ENCODE data around the gene PEPD. TPM values are rescaled to one million over a fixed set of nuclear protein-coding genes. Genes with fewer than 3 reads are reported as not detected.

The PEPD gene
- total and polyA plus RNA-seq, 10 of the 15 experiments (the other 5 are each of a cell fraction or from before 2014, with no cell fraction given) = 1.4 to 52.0 (median 20.2) TPM

DNA sequence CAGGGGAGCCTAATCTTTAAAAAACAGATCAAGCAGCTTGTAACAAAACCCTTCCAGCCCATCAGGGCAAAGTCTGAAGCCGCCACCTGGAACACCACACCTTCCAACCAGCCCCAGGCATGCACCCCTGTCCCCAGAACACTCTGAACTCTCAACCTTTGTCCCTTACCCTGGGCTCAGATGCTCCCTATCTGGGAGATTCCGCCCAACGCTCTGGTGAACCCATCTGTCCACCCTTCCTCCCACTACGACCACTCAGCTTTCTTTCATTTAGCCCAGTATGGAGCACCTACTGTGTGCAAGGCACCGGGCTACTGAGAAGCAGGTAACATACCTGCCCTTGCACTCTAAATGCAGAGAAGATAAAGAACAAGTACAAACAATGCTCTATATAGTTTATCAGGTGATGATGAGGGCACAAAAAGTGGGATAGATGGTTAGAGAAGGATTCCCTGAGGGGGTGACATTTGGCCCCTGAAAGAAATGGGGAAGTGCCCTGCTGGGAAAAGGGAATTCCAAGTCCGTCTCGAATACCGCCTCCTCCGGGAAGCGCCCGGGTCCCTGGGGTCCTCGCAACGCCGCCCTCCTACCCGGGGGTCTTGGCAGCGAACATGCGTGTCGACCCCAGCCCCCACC lies 629 bp downstream of the PEPD start:
- Histone ChIP-seq H3K27ac (ENCODE audit: control insufficient read depth, insufficient read depth) (no peak overlapping the region), H3K4me2 (ENCODE audit: control insufficient read depth, insufficient read depth) (peak overlapping the region; percentile 90), H4K20me1 (ENCODE audit: control insufficient read depth, insufficient read depth) (no peaks in the 10 kb centered on the region), H3K4me1 (ENCODE audit: control insufficient read depth, insufficient read depth, low read length) (peaks cover 5% of the 10 kb centered on the region), H3K4me3 (peak overlapping the region; percentile 90), H3K36me3 (ENCODE audit: control insufficient read depth in 2 of 2, insufficient read depth in 2 of 2, low read length in 1 of 2) (no peaks in the 10 kb centered on the region), H2AFZ (ENCODE audit: control insufficient read depth, low read depth, low read length) (peak overlapping the region; percentile 85), H3K9me3 (replicated peaks; ENCODE audit: control insufficient read depth, insufficient read depth, low read length) (no peaks in the 10 kb centered on the region), H3K9ac (ENCODE audit: control insufficient read depth, insufficient read depth, low read length) (peak overlapping the region; percentile 72), H3K79me2 (ENCODE audit: control insufficient read depth, insufficient read depth, low read length) (no peaks in the 10 kb centered on the region), H3K27me3 (replicated peaks in 1 of 2; ENCODE audit: control insufficient read depth in 2 of 2, insufficient read depth in 2 of 2, low read length in 1 of 2) (no peaks in the 10 kb centered on the region; a peak in 1 of 4 replicates)
- ChIA-PET CTCF (no interaction called here), POLR2A (no interaction called here), RAD21 (ENCODE audit: unreplicated experiment) (no interaction called here), SMC1A (ENCODE audit: uncharacterized antibody, unreplicated experiment) (no interaction called here)
- FAIRE-seq = peak; percentile 23
- ATAC-seq = no peak
- TF ChIP-seq SREBF2 (IDR thresholded peaks at IDR 0.05; ENCODE audit: low read length) (no peak), POLR2A (IDR thresholded peaks at IDR 0.05; ENCODE audit: low read depth, low read length) (no peak)
- intact Hi-C loops (cut with micrococcal nuclease; ENCODE audit: unreplicated experiment) (no loop called here), in situ Hi-C loops (cut with MboI) (no loop called here)
- no TSS peak for BruUV-seq (replicated peaks)
- WGBS (ENCODE audit: insufficient coverage, insufficient replicate concordance, low lambda C conversion rate, missing lambda C conversion rate) = 15% methylated on average over 18 of the region's 18 CpGs
- no peak for DNase-seq (ENCODE audit: low read depth, low spot score)

DNA sequence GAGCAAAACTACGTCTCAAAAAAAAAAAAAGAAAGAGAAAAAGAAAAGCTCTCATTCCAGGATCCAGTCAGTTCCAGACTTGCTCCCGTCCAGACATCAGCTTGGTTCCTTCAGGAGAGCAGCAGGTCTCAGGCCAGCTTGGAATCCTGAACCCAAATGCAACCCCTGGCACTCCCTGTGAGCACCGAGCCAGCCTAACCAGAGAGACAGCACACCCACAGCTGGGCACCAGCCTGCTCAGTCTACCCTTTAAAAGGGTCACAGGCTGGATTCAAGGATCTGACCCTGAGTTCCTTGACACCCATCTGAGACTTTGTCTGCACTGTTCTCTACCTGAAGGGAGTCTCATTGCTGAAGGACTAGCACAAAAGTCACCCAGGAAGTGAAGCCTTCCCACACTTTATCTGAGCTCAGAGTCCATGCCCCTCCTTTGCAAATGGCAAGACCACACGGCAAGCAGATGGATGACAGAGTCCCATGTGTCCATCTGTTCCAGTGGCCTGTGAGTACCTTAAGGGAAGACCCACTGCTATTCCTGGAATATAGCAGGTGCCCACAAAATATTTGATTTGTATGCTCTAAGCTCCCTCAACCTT lies 1.4 kb downstream of the PEPD start:
- BruUV-seq (replicated peaks) = TSS peak; percentile 71
- H3K27me3 ChIP-seq (replicated peaks in 1 of 2; ENCODE audit: control insufficient read depth in 2 of 2, insufficient read depth in 2 of 2, low read length in 1 of 2) = no peaks in the 10 kb centered on the region; a peak in 1 of 4 replicates
- intact Hi-C loops (cut with micrococcal nuclease; ENCODE audit: unreplicated experiment) = no loop called here
- H3K4me2 ChIP-seq (ENCODE audit: control insufficient read depth, insufficient read depth) = peak overlapping the region; percentile 90; the same call in 1 of the 2 replicates
- H3K9me3 ChIP-seq (replicated peaks; ENCODE audit: control insufficient read depth, insufficient read depth, low read length) = no peaks in the 10 kb centered on the region
- H3K4me3 ChIP-seq = no peak overlapping the region
- no peak overlapping the region for H3K27ac ChIP-seq (ENCODE audit: control insufficient read depth, insufficient read depth)
- no peak overlapping the region for H2AFZ ChIP-seq (ENCODE audit: control insufficient read depth, low read depth, low read length)
- no peaks in the 10 kb centered on the region for H3K36me3 ChIP-seq (ENCODE audit: control insufficient read depth in 2 of 2, insufficient read depth in 2 of 2, low read length in 1 of 2)
- no peak overlapping the region for H3K9ac ChIP-seq (ENCODE audit: control insufficient read depth, insufficient read depth, low read length)
- no peak for DNase-seq (ENCODE audit: low read depth, low spot score)
- ChIA-PET RAD21 (ENCODE audit: unreplicated experiment) (no interaction called here), CTCF (no interaction called here), SMC1A (ENCODE audit: uncharacterized antibody, unreplicated experiment) (no interaction called here), POLR2A (no interaction called here)
- FAIRE-seq = no peak
- 47% methylated on average over 3 of the region's 4 CpGs for WGBS (ENCODE audit: insufficient coverage, insufficient replicate concordance, low lambda C conversion rate, missing lambda C conversion rate)
- in situ Hi-C loops (cut with MboI) = no loop called here
- H3K4me1 ChIP-seq (ENCODE audit: control insufficient read depth, insufficient read depth, low read length) = peaks cover 5% of the 10 kb centered on the region
- H3K79me2 ChIP-seq (ENCODE audit: control insufficient read depth, insufficient read depth, low read length) = no peaks in the 10 kb centered on the region
- ATAC-seq = no peak
- no peaks in the 10 kb centered on the region for H4K20me1 ChIP-seq (ENCODE audit: control insufficient read depth, insufficient read depth)
- TF ChIP-seq HDAC2 (IDR thresholded peaks at IDR 0.05) (no peak), GATAD2B (conservative IDR thresholded peaks at IDR 0.05; ENCODE audit: low read depth) (no peak), SP1 (IDR thresholded peaks at IDR 0.05; ENCODE audit: low read depth, low read length) (no peak)
- TF ChIP-seq, protein P1, sequence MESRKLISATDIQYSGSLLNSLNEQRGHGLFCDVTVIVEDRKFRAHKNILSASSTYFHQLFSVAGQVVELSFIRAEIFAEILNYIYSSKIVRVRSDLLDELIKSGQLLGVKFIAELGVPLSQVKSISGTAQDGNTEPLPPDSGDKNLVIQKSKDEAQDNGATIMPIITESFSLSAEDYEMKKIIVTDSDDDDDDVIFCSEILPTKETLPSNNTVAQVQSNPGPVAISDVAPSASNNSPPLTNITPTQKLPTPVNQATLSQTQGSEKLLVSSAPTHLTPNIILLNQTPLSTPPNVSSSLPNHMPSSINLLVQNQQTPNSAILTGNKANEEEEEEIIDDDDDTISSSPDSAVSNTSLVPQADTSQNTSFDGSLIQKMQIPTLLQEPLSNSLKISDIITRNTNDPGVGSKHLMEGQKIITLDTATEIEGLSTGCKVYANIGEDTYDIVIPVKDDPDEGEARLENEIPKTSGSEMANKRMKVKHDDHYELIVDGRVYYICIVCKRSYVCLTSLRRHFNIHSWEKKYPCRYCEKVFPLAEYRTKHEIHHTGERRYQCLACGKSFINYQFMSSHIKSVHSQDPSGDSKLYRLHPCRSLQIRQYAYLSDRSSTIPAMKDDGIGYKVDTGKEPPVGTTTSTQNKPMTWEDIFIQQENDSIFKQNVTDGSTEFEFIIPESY (IDR thresholded peaks at IDR 0.05) = no peak
- TF ChIP-seq, protein P2, sequence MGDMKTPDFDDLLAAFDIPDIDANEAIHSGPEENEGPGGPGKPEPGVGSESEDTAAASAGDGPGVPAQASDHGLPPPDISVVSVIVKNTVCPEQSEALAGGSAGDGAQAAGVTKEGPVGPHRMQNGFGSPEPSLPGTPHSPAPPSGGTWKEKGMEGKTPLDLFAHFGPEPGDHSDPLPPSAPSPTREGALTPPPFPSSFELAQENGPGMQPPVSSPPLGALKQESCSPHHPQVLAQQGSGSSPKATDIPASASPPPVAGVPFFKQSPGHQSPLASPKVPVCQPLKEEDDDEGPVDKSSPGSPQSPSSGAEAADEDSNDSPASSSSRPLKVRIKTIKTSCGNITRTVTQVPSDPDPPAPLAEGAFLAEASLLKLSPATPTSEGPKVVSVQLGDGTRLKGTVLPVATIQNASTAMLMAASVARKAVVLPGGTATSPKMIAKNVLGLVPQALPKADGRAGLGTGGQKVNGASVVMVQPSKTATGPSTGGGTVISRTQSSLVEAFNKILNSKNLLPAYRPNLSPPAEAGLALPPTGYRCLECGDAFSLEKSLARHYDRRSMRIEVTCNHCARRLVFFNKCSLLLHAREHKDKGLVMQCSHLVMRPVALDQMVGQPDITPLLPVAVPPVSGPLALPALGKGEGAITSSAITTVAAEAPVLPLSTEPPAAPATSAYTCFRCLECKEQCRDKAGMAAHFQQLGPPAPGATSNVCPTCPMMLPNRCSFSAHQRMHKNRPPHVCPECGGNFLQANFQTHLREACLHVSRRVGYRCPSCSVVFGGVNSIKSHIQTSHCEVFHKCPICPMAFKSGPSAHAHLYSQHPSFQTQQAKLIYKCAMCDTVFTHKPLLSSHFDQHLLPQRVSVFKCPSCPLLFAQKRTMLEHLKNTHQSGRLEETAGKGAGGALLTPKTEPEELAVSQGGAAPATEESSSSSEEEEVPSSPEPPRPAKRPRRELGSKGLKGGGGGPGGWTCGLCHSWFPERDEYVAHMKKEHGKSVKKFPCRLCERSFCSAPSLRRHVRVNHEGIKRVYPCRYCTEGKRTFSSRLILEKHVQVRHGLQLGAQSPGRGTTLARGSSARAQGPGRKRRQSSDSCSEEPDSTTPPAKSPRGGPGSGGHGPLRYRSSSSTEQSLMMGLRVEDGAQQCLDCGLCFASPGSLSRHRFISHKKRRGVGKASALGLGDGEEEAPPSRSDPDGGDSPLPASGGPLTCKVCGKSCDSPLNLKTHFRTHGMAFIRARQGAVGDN (IDR thresholded peaks at IDR 0.05) = no peak
- TF ChIP-seq, protein P3, sequence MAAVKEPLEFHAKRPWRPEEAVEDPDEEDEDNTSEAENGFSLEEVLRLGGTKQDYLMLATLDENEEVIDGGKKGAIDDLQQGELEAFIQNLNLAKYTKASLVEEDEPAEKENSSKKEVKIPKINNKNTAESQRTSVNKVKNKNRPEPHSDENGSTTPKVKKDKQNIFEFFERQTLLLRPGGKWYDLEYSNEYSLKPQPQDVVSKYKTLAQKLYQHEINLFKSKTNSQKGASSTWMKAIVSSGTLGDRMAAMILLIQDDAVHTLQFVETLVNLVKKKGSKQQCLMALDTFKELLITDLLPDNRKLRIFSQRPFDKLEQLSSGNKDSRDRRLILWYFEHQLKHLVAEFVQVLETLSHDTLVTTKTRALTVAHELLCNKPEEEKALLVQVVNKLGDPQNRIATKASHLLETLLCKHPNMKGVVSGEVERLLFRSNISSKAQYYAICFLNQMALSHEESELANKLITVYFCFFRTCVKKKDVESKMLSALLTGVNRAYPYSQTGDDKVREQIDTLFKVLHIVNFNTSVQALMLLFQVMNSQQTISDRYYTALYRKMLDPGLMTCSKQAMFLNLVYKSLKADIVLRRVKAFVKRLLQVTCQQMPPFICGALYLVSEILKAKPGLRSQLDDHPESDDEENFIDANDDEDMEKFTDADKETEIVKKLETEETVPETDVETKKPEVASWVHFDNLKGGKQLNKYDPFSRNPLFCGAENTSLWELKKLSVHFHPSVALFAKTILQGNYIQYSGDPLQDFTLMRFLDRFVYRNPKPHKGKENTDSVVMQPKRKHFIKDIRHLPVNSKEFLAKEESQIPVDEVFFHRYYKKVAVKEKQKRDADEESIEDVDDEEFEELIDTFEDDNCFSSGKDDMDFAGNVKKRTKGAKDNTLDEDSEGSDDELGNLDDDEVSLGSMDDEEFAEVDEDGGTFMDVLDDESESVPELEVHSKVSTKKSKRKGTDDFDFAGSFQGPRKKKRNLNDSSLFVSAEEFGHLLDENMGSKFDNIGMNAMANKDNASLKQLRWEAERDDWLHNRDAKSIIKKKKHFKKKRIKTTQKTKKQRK (IDR thresholded peaks at IDR 0.05; ENCODE audit: low read depth, low read length) = no peak
